ENCODE data around the gene PLA2G3.

PLA2G3 gene

GRCh38 chr22:31096657-31097279 lies 43.5 kb downstream of the PLA2G3 start:
- H3K27ac Mint-ChIP-seq = no peak overlapping the region
- DNase-seq = no peak
- TF ChIP-seq CTCF (IDR thresholded peaks at IDR 0.05) = no peak
- peaks cover 16% of the 10 kb centered on the region for H3K4me1 Mint-ChIP-seq
- H3K36me3 Mint-ChIP-seq (ENCODE audit: low read depth) = peaks cover 29% of the 10 kb centered on the region
- H3K27me3 Mint-ChIP-seq (ENCODE audit: low read depth, poor library complexity) = peaks cover 4% of the 10 kb centered on the region
- H3K4me3 Mint-ChIP-seq = no peak overlapping the region
- H3K9me3 Mint-ChIP-seq = no peaks in the 10 kb centered on the region

- Mint-ChIP-seq H3K9me3 (no peaks in the 10 kb centered on the region), H3K27me3 (ENCODE audit: low read depth, poor library complexity) (peaks cover 4% of the 10 kb centered on the region)
- no peak for TF ChIP-seq CTCF (IDR thresholded peaks at IDR 0.05)
Measured at GRCh38 chr22:31095637-31096249, 44.6 kb downstream of the PLA2G3 start.

GRCh38 chr22:31094741-31095140 lies 45.6 kb downstream of the PLA2G3 start:
- no peak for DNase-seq
- Mint-ChIP-seq H3K27me3 (ENCODE audit: low read depth, poor library complexity) (no peaks in the 10 kb centered on the region), H3K27ac (no peak overlapping the region)

More at GRCh38 chr22:31095637-31096249, 44.6 kb downstream of the PLA2G3 start:
- DNase-seq = no peak
- H3K4me1 Mint-ChIP-seq = peaks cover 16% of the 10 kb centered on the region
- H3K36me3 Mint-ChIP-seq (ENCODE audit: low read depth) = peaks cover 22% of the 10 kb centered on the region
- no peak overlapping the region for H3K27ac Mint-ChIP-seq
- H3K4me3 Mint-ChIP-seq = no peak overlapping the region

GRCh38 chr22:31094021-31094551 lies 46.2 kb downstream of the PLA2G3 start:
- H3K36me3 Mint-ChIP-seq (ENCODE audit: low read depth) = peaks cover 23% of the 10 kb centered on the region
- H3K9me3 Mint-ChIP-seq = no peaks in the 10 kb centered on the region
- no peak overlapping the region for H3K4me3 Mint-ChIP-seq
- no peak for DNase-seq
- H3K4me1 Mint-ChIP-seq = peaks cover 16% of the 10 kb centered on the region
- no peaks in the 10 kb centered on the region for H3K27me3 Mint-ChIP-seq (ENCODE audit: low read depth, poor library complexity)
- no peak overlapping the region for H3K27ac Mint-ChIP-seq
- TF ChIP-seq CTCF (IDR thresholded peaks at IDR 0.05) = no peak

More at GRCh38 chr22:31094741-31095140, 45.6 kb downstream of the PLA2G3 start:
- H3K4me3 Mint-ChIP-seq = no peak overlapping the region
- peaks cover 22% of the 10 kb centered on the region for H3K36me3 Mint-ChIP-seq (ENCODE audit: low read depth)
- TF ChIP-seq CTCF (IDR thresholded peaks at IDR 0.05) = no peak
- peaks cover 16% of the 10 kb centered on the region for H3K4me1 Mint-ChIP-seq
- H3K9me3 Mint-ChIP-seq = no peaks in the 10 kb centered on the region

GRCh38 chr22:31093086-31093850 lies 47.0 kb downstream of the PLA2G3 start:
- no peak for DNase-seq
- no peaks in the 10 kb centered on the region for H3K27me3 Mint-ChIP-seq (ENCODE audit: low read depth, poor library complexity)
- H3K36me3 Mint-ChIP-seq (ENCODE audit: low read depth) = peaks cover 25% of the 10 kb centered on the region
- no peak overlapping the region for H3K4me3 Mint-ChIP-seq
- TF ChIP-seq CTCF (IDR thresholded peaks at IDR 0.05) = no peak
- H3K9me3 Mint-ChIP-seq = no peaks in the 10 kb centered on the region
- no peak overlapping the region for H3K27ac Mint-ChIP-seq
- peaks cover 12% of the 10 kb centered on the region for H3K4me1 Mint-ChIP-seq

All from nephron progenitor cell (in vitro differentiated cells).